Mesenteric fat pad (tissue), 1 donor: ENCODE measurements around the gene PTGS1. TPM values are rescaled to one million over a fixed set of nuclear protein-coding genes. Genes with fewer than 3 reads are reported as not detected.

Experiments used
- DNase-seq: peaks from one replicate; pipeline ENCODE4 v3.0.0-alpha.2; 2020; ENCODE audit warnings: low spot score
- total RNA-seq: library from RNA; stranded (reverse); fragmentation: NEBNext Ultra II Directional; extraction: Animal tissue kit (Norgen Biotek cat#: 25700); gene quantifications from one replicate; pipeline ENCODE4 v1.2.1, GENCODE V29; 2021
- donor health status: DM: yes; HTN: yes; CAD: no.

PTGS1 gene
- total RNA-seq, 1 donor from 2014 or later: 16.5 TPM

GRCh38 chr9:122372856-122373845 is 2.3 kb downstream of the PTGS1 start:
- DNase-seq: no peak

DNA sequence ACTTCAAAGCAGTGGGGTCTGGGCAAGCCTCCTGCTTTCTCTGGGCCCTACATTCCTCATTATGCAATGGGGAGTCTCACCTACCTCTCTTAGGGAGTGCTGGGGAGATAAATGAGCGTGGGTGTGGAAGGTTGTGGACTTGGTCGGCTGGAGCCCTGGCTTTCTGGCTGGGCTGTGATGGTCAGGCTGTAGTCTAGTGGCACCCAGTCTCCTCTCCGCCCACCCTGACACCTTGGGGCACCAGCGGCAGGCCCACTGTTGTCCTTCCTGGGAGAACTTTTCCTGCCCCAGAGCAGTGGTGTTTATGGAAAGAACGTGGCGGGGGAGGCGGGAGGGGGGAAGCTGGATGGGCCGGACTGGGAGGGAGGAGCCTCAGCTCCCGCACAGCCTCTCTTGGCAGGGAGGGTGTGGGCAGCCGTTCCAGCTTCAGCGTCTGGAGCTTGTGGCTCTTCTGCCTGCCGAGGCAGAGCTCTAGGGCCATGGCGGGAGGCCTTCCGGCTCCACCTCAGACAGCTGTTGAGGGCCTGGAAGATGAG is 4.1 kb downstream of the PTGS1 start:
- peak; percentile 87 for DNase-seq

DNA sequence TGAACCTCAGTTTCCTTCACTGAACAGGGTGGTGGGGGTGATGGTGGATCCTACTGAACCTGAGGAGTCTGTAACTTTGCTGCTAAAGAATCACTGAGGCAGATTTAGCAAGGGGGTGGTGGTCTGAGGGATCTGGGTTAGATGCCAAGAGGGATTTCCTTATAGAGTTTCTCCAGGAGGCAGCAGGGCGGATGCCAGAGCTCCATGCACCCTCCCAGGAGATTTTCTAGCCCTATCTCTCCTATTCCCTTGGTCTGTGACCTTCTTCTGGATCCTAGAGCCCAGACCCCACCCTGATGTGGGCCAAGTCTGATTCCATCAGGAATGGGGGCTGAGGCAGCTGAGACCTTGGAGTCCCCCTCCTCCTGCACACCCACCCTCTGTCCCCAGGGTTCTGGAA is 6.0 kb downstream of the PTGS1 start:
- DNase-seq: no peak

DNA sequence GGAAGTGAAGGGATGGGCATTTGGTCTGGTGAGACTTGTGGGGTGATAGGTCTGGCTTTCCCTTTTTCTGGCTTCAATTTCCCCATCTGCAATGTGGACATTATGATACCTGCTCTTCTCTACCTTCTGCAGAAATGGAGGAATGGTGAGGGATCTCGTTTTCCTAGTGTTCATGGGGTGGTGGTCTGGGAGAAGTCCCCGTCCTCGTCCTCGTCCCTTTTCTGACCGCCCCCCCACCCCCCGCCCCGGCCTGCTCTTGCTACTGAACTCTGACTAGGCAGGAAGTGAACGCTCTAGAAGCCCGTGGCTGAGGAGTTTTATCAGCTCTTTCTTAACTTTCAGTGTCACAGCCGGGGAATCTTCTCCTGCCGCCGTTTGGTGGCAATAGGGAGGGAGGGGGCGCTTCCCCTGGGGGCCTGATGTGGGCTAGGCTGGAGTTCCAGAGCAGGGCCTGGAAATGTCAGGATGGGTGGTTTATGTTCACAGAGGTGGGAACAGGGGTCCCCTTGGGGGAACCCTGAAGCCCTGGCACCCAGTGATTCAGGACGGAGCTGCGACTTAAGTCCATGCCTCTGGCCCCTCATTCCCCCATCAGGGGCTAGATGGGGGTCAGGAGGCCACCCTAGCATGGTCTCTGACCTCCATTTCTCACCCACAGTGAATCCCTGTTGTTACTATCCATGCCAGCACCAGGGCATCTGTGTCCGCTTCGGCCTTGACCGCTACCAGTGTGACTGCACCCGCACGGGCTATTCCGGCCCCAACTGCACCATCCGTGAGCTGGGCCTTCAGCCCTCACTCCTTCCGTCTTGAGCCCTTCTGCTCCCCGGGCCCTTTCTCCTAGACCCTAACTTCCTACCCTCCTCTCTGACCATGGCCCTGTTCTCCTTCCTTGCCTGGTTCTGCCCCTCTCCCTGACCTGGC is 6.7 kb downstream of the PTGS1 start:
- DNase-seq: peak; percentile 74

DNA sequence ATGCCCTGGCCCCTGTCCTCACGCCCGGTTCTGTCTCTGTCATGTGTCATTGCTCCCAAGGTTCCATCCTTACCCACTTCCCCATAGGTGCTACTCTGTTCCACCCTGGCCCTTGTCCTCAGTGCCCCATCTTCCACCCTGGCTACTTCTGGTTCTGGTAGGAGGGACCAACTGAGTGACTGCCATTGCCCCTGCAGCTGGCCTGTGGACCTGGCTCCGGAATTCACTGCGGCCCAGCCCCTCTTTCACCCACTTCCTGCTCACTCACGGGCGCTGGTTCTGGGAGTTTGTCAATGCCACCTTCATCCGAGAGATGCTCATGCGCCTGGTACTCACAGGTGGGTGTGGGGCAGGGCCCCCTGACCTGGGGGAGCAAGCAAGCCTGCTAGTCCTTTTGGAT is 7.4 kb downstream of the PTGS1 start:
- DNase-seq: peak; percentile 82

GRCh38 chr9:122379340-122379739 is 8.5 kb downstream of the PTGS1 start:
- DNase-seq: no peak

DNA sequence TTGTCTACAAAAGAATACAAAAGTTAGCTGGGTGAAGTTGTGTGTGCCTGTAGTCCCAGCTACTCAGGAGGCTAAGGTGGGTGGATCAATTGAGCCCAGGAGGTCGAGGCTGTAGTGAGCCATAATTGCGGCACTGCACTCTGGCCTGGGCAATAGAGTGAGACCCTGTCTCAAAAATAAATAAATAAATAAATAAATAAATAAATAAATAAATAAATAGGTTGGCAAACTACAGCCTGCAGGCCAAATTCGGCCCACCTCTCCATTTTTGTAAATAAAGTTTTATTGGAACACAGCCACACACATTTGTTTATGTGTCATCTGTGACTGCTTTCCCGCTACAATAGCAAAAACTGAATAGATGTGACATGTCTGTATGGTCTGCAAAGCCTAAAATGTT is 9.5 kb downstream of the PTGS1 start:
- DNase-seq: no peak

GRCh38 chr9:122381206-122381950 is 10.6 kb downstream of the PTGS1 start:
- no peak for DNase-seq

GRCh38 chr9:122382901-122383850 is 12.4 kb downstream of the PTGS1 start:
- no peak for DNase-seq

DNA sequence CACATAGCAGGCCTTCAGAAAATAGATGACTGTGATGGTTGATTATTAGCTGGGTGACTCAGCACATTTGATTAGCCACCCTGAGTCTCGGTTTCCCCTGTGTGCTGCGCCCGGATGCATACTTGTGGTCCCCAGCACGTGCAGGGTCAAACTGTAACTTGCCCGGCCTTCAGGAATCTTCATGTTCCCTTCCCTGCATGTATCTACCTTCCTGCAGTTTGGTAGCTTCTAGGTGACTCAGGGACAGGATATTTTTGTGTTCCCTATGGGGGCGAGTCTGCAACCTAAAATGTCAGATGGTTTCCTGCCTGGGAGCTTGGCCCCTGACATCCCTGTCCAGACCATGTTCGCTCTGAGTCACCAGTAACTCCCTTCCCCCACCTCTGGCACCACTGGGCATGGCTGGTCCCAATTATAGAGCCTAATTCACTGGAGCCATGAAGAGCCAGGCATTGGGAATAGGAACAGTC is 13.2 kb downstream of the PTGS1 start:
- DNase-seq: no peak

GRCh38 chr9:122386311-122386872 is 15.6 kb downstream of the PTGS1 start:
- DNase-seq: peak; percentile 87

DNA sequence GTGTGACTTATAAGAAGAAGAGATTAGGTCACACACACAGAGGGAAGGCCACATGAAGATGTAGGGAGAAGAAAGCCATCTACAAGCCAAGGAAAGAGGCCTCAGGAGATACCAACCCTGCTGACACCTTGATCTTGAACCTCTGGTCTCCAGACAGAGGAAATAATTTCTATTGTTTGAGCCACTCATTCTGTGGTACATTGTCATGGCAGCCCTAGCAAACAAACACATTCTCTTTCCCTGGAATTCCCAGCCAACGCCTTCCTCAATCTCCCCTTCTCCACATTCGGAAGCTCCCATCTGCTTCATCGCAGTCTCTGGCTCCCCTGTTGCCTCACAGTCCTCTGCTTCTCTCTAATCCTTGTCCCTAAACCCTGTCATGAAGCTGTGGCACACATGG is 16.7 kb downstream of the PTGS1 start:
- DNase-seq: no peak

GRCh38 chr9:122389195-122389594 is 18.4 kb downstream of the PTGS1 start:
- no peak for DNase-seq

DNA sequence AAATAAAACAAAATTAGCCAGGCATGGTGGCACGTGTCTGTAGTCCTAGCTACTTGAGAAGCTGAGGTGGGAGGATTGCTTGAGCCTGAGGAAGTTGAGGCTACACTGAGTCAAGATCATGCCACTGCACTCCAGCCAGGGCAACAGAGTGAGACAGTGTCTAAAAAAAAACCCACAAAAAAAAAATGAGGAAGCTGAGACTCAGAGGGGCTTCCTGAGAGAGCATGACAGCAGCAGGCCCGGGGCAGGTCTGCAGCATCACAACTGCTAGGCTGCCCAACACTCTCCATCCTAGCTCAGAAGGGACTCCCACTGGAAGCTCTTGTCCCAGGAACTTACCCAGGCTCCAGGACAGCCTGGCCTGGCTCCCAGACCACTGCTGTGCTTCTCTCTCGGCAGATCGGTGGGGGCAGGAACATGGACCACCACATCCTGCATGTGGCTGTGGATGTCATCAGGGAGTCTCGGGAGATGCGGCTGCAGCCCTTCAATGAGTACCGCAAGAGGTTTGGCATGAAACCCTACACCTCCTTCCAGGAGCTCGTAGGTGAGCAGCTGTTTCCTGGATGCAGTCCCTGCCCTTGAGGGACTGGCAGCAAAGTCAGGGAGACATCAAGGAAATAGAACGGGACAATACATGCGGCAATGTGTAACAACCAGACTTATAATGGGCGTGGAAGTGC is 19.1 kb downstream of the PTGS1 start:
- no peak for DNase-seq

DNA sequence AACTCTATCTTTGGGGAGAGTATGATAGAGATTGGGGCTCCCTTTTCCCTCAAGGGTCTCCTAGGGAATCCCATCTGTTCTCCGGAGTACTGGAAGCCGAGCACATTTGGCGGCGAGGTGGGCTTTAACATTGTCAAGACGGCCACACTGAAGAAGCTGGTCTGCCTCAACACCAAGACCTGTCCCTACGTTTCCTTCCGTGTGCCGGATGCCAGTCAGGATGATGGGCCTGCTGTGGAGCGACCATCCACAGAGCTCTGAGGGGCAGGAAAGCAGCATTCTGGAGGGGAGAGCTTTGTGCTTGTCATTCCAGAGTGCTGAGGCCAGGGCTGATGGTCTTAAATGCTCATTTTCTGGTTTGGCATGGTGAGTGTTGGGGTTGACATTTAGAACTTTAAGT is 21.5 kb downstream of the PTGS1 start:
- DNase-seq: no peak

DNA sequence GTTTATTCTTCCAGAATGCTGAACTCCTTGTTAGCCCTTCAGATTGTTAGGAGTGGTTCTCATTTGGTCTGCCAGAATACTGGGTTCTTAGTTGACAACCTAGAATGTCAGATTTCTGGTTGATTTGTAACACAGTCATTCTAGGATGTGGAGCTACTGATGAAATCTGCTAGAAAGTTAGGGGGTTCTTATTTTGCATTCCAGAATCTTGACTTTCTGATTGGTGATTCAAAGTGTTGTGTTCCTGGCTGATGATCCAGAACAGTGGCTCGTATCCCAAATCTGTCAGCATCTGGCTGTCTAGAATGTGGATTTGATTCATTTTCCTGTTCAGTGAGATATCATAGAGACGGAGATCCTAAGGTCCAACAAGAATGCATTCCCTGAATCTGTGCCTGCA is 21.9 kb downstream of the PTGS1 start:
- DNase-seq: no peak

GRCh38 chr9:122393284-122393983 is 22.6 kb downstream of the PTGS1 start:
- DNase-seq: no peak
